Gastroesophageal sphincter (tissue), 3 donors: Measurements from ENCODE around the gene CHFR.

Source experiments
- EP300 ChIP-seq: sonication (generic); formaldehyde crosslinking; IDR thresholded peaks from one replicate; pipeline ENCODE4 v1.6.1; 2017; ENCODE audit warnings: antibody characterized with exemption, mild to moderate bottlenecking
- POLR2A ChIP-seq, 2 donors: fragments of 450-650 bp; IDR thresholded peaks; one replicate each; pipeline ENCODE4 v1.6.1; 2017; ENCODE audit warnings: antibody characterized with exemption in 2 of 2, mild to moderate bottlenecking in 2 of 2, moderate library complexity in 1 of 2
- POLR2AphosphoS5 ChIP-seq: sonication (generic); formaldehyde crosslinking; IDR thresholded peaks from one replicate; pipeline ENCODE4 v1.6.1; 2017; ENCODE audit warnings: antibody characterized with exemption
- TF ChIP-seq, protein P1 (sequence below), 4 experiments: fragments of 200-600 bp in 2 of 4; fragments of 450-650 bp in 2 of 4; sonication (generic) in 1 of 4; IDR thresholded peaks; one replicate each; pipeline ENCODE4 v1.5.1; 2017 to 2019; ENCODE audit warnings: antibody characterized with exemption in 4 of 4, mild to moderate bottlenecking in 2 of 4, moderate library complexity in 2 of 4

DNA sequence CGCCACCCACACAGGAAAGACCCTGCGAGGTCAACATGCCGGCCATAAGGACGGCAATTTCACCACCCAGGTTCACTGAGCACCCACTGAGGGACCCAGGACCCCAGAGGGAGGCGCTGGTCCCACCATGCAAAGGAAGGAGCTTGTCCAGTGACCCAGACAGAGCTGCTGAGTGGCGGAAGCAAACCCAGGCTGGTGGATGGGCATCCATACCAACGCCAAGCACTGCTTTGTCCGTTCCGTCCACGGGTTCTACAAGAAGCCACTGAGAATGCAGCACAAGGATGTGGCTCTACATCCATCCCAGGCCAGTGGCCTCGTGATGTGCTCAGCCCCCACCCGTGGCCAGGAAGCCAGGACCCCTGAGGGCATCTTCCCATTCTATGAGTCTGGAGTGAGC lies 34.9 kb downstream of the CHFR start:
- TF ChIP-seq, protein P1, sequence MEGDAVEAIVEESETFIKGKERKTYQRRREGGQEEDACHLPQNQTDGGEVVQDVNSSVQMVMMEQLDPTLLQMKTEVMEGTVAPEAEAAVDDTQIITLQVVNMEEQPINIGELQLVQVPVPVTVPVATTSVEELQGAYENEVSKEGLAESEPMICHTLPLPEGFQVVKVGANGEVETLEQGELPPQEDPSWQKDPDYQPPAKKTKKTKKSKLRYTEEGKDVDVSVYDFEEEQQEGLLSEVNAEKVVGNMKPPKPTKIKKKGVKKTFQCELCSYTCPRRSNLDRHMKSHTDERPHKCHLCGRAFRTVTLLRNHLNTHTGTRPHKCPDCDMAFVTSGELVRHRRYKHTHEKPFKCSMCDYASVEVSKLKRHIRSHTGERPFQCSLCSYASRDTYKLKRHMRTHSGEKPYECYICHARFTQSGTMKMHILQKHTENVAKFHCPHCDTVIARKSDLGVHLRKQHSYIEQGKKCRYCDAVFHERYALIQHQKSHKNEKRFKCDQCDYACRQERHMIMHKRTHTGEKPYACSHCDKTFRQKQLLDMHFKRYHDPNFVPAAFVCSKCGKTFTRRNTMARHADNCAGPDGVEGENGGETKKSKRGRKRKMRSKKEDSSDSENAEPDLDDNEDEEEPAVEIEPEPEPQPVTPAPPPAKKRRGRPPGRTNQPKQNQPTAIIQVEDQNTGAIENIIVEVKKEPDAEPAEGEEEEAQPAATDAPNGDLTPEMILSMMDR (IDR thresholded peaks at IDR 0.05) = no peak
- TF ChIP-seq POLR2A (IDR thresholded peaks at IDR 0.05) (no peak), EP300 (no peak), POLR2AphosphoS5 (no peak)
